Ovary (tissue), 10 donors: ENCODE measurements around the gene TMCO4. TPM values are rescaled to one million over a fixed set of nuclear protein-coding genes. Genes with fewer than 3 reads are reported as not detected.
"Not testable (repeated sequence)": the region's sequence is repeated elsewhere in the genome, so short reads cannot be mapped to it uniquely, and the experiment has no call there.

Experiments used
- DNase-seq, 5 donors: peaks; one replicate each; pipeline ENCODE4 v3.0.0-alpha.2; 2019 to 2020
- H3K27ac ChIP-seq, 2 donors: fragments of 200-600 bp; one replicate each; pipeline versions ENCODE4 v1.5.1 to v1.8.0; 2019 to 2022
- H3K27me3 ChIP-seq: fragments of 200-600 bp; one replicate; pipeline ENCODE4 v1.8.0; 2022
- H3K36me3 ChIP-seq: fragments of 200-600 bp; sonication (generic); one replicate; pipeline ENCODE4 v1.5.1; 2019
- H3K4me1 ChIP-seq: one replicate; pipeline ENCODE4 v1.8.1; 2013; ENCODE audit warnings: mild to moderate bottlenecking, moderate library complexity; ENCODE audit not compliant: insufficient read depth
- H3K4me3 ChIP-seq: fragments of 200-600 bp; sonication (generic); one replicate; pipeline ENCODE4 v1.5.1; 2017
- H3K9me3 ChIP-seq, 2 donors: fragments of 200-600 bp in 1 of 2; sonication (generic) in 1 of 2; one replicate each; pipeline versions ENCODE4 v1.5.1 to v1.8.1; 2013 to 2019; ENCODE audit warnings: mild to moderate bottlenecking in 1 of 2, moderate library complexity in 1 of 2
- EP300 ChIP-seq: sonication (generic); formaldehyde crosslinking; IDR thresholded peaks from one replicate; pipeline ENCODE4 v1.6.1; 2017; ENCODE audit warnings: antibody characterized with exemption
- POLR2A ChIP-seq: fragments of 450-650 bp; IDR thresholded peaks from one replicate; pipeline ENCODE4 v1.6.1; 2017; ENCODE audit warnings: antibody characterized with exemption, mild to moderate bottlenecking, moderate library complexity
- WGBS, 3 donors: extraction: QIAGEN DNeasy Blood & Tissue Kit in 1 of 3; methylation state at CpG; one replicate each; pipeline versions ENCODE4 v1.1.5 to v1.1.7; 2013 to 2017; 5-methylcytosine and 5-hydroxymethylcytosine counted together
- intact Hi-C, 4 donors: fragments of 100-400 bp; cut with DNase I; formaldehyde crosslinking; loops; one replicate each; pipeline versions ENCODE4 v1.11.0 to v1.15.1; 2022 to 2023
- long read RNA-seq, 3 donors: library from polyadenylated mRNA in 2 of 3; unstranded in 2 of 3; transcript quantifications; one replicate each; pipeline ENCODE4 v2.0.0 and lab custom pipeline, GENCODE V29; 2021 to 2026
- polyA plus RNA-seq, 2 donors: library from polyadenylated mRNA; stranded (reverse); fragments of 200-250 nt in 1 of 2; fragments of 350-450 nt in 1 of 2; fragmentation: Illumina TruSeq in 1 of 2; extraction: RNeasy Lipid Tissue Mini Kit (QIAGEN cat#74804) in 1 of 2; gene quantifications; one replicate each; pipeline ENCODE4 v1.2.3, GENCODE V29; 2013 to 2014
- total RNA-seq, 7 donors: library from RNA; depleted of rRNA in 2 of 7; stranded (reverse); fragments of >200 nt in 2 of 7; fragmentation: NEBNext Ultra II Directional in 3 of 7; extraction: Animal tissue kit (Norgen Biotek cat#: 25700) in 3 of 7; gene quantifications; one replicate each; pipeline versions ENCODE4 v1.1.0 to v1.2.4, GENCODE V29; 2016 to 2023
- TF ChIP-seq, protein P1 (sequence below), 3 donors: fragments of 450-650 bp in 2 of 3; fragments of 200-600 bp in 1 of 3; IDR thresholded peaks; one replicate each; pipeline versions ENCODE4 v1.5.1 to v1.8.0; 2016 to 2022; ENCODE audit warnings: antibody characterized with exemption in 3 of 3, mild to moderate bottlenecking in 1 of 3
- donor health status: DM: no; HTN: no; CAD: no; lungs with moderate emphysema.
- donor health status: DM: no; HTN: no; CAD: no.
- donor health status: Bipolar disorder and iron deficiency.
- donor health status: DM: yes; HTN: yes; CAD: no.
- donor health status: DM: no; HTN: no; CAD: no.
- donor health status: DM: yes; HTN: yes; CAD: no.

Gene TMCO4
- total RNA-seq: 10 to 100 TPM; 16.8 to 26.0 (median 21.4) TPM
- 10 to 100 TPM; 14.2 to 14.4 TPM for polyA plus RNA-seq
- long read RNA-seq, donor 1, transcript TMCO4-201 (16 exons, 2,974 nt): major isoform, 7 of 86 reads
- long read RNA-seq, donor 1, partial matches to known transcripts: 12 of 86 reads
- long read RNA-seq, donor 1, other reads (novel, unspliced or antisense): 65 of 86 reads
- long read RNA-seq, donor 2: 0 reads
- long read RNA-seq, donor 3, partial matches to known transcripts: 9 of 81 reads
- long read RNA-seq, donor 3, other reads (novel, unspliced or antisense): 68 of 81 reads

DNA sequence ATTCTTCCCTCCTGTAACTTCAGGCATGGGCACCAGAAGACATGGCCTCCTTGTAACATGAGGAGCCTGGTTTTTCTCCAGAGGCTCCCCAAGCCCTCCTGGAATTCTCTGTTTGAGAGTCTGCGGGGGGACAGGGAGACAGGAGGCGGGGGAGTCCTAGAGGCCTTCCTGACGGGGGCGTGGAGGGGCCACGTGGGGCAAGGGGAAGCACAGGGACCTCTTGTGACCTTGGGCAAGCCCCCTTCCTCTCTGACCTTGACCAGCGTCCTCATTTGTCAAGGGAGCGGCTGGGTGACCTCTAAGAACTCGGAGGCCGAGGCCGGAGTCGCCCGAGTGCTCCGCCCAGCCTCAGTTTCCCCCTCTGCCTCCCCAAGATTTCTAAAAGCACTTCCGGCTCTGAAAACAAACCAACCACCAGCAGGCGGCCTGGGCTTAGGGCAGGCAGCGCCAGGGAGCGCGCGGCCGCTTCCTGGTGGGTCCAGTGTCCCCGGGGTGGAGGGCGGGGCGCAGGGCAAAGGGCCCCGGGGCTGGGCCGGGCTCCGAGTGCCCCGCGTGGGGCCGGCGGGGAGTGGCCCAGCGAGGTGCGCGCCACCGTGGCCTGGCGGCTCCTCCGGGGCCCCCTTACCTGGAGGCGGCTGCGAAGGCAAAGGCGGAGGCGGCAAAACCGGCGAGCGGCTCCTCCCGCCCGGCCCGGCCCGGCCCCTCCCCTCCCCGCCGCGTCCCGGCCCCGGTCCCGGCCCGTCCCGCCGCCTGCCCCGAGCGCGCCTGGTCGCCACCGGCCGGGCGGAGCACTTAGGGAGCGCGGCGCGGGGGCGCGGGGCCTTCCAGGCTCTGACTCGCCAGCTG, at the start of gene TMCO4:
TMCO4 (minus strand) TSS at position 687 of the 846 bp plus-strand sequence. CDS start 19,158 bp downstream, outside the sequence.
- H3K36me3 ChIP-seq: no peaks in the 10 kb centered on the region
- intact Hi-C loops: loop anchor here in 1 of 4 donors (5.0 kb wide), 1 partner anchor 83 kb away; the partner anchor contains the start of gene OTUD3
- TF ChIP-seq, protein P1, sequence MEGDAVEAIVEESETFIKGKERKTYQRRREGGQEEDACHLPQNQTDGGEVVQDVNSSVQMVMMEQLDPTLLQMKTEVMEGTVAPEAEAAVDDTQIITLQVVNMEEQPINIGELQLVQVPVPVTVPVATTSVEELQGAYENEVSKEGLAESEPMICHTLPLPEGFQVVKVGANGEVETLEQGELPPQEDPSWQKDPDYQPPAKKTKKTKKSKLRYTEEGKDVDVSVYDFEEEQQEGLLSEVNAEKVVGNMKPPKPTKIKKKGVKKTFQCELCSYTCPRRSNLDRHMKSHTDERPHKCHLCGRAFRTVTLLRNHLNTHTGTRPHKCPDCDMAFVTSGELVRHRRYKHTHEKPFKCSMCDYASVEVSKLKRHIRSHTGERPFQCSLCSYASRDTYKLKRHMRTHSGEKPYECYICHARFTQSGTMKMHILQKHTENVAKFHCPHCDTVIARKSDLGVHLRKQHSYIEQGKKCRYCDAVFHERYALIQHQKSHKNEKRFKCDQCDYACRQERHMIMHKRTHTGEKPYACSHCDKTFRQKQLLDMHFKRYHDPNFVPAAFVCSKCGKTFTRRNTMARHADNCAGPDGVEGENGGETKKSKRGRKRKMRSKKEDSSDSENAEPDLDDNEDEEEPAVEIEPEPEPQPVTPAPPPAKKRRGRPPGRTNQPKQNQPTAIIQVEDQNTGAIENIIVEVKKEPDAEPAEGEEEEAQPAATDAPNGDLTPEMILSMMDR (IDR thresholded peaks at IDR 0.05): peak in 2 of 3 donors; percentile 23 to 30
- TF ChIP-seq POLR2A: no peak
- H3K9me3 ChIP-seq: no peaks in the 10 kb centered on the region
- WGBS, 3 donors: 1 to 6% (median 2%) methylated on average over 19 to 68 of the region's 70 CpGs
- peak; percentile 56 to 76 (median 60) for DNase-seq
- H3K4me3 ChIP-seq: peak within 1 kb of the TSS; percentile 72
- H3K4me1 ChIP-seq: peaks cover 2% of the 10 kb centered on the region
- H3K27me3 ChIP-seq: no peaks in the 10 kb centered on the region
- H3K27ac ChIP-seq: peak within 1 kb of the TSS; percentile 69 to 76

DNA sequence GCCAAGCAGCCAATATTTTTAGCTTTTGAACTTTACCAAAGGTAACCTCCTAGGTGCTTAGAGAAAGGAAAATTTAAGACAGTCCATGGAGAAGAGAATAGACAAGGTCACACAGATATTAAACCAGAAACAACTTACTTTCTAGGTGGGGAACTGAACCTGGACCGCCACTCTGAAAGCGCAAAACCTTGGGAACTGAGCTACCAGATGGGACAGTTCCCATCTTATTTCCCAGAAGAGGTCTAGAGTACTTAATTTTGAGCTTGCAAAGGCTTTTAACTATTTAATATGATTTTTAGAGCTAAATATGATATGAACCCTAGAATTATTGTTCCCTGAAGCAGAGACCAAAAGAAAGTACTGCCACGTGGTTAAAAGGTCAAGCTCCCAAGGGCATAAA, 49.6 kb upstream of the TMCO4 start:
- H3K4me3 ChIP-seq, H3K27me3 ChIP-seq, intact Hi-C loops, DNase-seq, H3K36me3 ChIP-seq, H3K9me3 ChIP-seq, H3K27ac ChIP-seq, H3K4me1 ChIP-seq: not testable (repeated sequence)
- 65 to 75% (median 72%) methylated on average over 3 of the region's 3 CpGs for WGBS, 3 donors

DNA sequence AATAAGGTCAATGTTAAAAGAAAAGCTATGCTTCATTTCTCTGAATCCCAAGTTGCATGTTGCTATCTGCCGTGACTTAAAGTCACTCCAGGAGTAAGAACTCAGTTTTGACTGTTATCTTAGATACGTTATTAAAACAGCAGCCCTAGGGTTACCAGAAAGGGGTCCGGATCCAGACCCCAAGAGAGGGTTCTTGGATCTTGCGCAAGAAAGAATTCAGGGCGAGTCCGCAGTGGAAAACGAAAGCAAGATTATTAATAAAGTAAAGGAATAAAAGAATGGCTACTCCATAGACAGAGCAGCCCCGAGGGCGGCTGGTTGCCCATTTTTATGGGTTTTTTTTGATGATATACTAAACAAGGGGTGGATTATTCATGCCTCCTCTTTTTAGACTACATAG, 47.6 kb upstream of the TMCO4 start:
- DNase-seq, H3K4me3 ChIP-seq, H3K36me3 ChIP-seq, H3K27me3 ChIP-seq, H3K4me1 ChIP-seq, H3K9me3 ChIP-seq, intact Hi-C loops: not testable (repeated sequence)
- H3K27ac ChIP-seq: peak overlapping the region in 1 of 2 donors; percentile 54
- WGBS, 3 donors: 57 to 89% (median 65%) methylated on average over 9 of the region's 9 CpGs

DNA sequence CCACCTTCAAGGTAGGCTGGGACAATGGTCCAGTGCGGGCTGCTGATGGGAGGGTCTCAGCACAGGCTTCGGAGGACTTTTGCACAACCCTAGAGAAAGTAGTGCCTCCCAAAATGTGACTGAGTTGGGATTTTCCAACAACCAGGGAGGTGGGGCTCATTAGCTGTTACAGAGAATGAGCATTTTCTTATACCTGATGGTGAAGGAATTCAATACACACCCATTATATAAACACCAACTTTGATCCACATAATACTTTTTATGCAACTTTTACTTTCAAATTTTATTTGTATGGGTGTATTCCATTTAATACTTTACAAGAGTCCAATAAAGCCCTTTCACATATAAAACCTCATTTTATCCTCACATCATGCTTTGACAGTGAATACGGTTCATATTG, 46.6 kb upstream of the TMCO4 start:
- H3K9me3 ChIP-seq: no peaks in the 10 kb centered on the region
- no peaks in the 10 kb centered on the region for H3K27me3 ChIP-seq
- 96 to 98% (median 97%) methylated on average over 3 of the region's 3 CpGs for WGBS, 3 donors
- TF ChIP-seq, protein P1 (IDR thresholded peaks at IDR 0.05): no peak
- no peak for TF ChIP-seq EP300
- no peak for TF ChIP-seq POLR2A
- DNase-seq: no peak
- no peaks in the 10 kb centered on the region for H3K36me3 ChIP-seq
- no peak overlapping the region for H3K4me3 ChIP-seq
- H3K4me1 ChIP-seq: peaks cover 9% of the 10 kb centered on the region
- H3K27ac ChIP-seq: peak overlapping the region in 1 of 2 donors; percentile 62
- intact Hi-C loops: no loop called here

DNA sequence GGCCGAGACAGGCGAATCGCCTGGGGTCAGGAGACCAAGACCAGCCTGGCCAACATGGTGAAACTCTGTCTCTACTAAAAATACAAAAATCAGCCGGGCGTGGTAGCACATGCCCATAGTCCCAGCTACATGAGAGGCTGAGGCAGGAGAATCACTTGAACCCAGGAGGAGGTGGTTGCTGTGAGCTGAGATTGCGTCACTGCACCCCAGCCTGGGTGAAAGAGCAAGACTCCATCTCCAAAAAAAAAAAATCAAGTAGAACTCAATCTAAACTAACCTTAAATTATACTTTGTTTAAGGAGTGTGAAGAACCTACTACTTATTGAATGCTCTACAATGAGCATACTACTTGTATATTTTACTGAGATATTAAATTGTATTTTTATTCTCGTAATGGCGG, 45.8 kb upstream of the TMCO4 start:
- 51 to 59% (median 55%) methylated on average over 8 of the region's 8 CpGs for WGBS, 3 donors

More for the DNA sequence above, 45.8 kb upstream of the TMCO4 start:
- Histone ChIP-seq H3K27me3 (no peaks in the 10 kb centered on the region), H3K4me3 (no peak overlapping the region), H3K9me3 (no peaks in the 10 kb centered on the region), H3K4me1 (peaks cover 9% of the 10 kb centered on the region), H3K27ac (peak overlapping the region in 1 of 2 donors; percentile 62), H3K36me3 (no peaks in the 10 kb centered on the region)
- intact Hi-C loops: no loop called here
- TF ChIP-seq EP300: no peak
- TF ChIP-seq, protein P1 (IDR thresholded peaks at IDR 0.05): no peak
- TF ChIP-seq POLR2A: no peak
- no peak for DNase-seq
